GM19372 (cell line): ENCODE data around the gene VILL.

Experiments
- ATAC-seq: cut with Tn5 transposase; IDR thresholded peaks from one replicate; pipeline ENCODE4 v1.9.1; 2021; ENCODE audit warnings: mild to moderate bottlenecking, low read depth, moderate library complexity; ENCODE audit not compliant: unreplicated experiment

VILL gene

DNA sequence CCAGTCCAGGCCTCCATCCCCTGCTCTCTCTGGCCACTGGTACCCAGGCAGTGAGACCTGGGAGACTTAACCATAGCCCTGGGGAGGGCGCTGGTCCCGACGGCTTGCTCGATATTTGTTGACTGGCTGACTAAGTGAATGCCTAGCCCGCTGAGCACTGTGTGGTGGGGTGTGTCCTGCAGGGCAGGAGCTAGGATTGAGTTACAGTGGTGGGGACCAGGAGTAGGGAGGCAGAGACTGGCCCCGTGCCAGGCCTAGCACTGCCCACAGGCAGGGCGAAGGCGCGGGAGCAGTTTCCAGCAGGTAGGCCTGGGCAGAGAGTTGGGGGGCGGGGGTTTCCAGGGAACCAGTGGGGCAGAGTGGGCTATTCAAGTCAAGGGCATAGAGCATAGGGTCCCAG is at the start of gene VILL:
Gene VILL (plus strand): TSS at position 260 of the 400 bp plus-strand sequence. CDS start 2,887 bp downstream, outside the sequence.
- ATAC-seq, result no peak

- ATAC-seq, result no peak
Observed at GRCh38 chr3:37941608-37942508, 48.7 kb upstream of the VILL start.

DNA sequence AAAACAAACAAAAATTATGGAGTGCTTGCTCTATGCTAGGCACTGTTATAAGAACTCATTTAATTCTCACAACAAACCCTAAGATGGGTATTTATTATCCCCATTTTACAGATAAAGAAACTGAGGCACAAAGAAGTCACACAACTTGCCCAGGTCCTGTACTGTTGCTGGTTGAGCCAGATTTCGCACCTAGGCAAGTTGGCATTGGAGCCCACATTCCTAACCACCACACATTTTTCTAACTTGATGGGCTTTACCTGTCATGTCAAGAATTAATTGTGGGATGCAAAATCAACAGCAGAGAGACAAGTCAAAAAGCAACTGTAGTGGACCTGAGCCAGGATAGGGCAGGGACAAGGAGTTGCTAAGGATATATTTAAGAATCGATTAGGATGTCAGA is 47.9 kb upstream of the VILL start:
- no peak for ATAC-seq

DNA sequence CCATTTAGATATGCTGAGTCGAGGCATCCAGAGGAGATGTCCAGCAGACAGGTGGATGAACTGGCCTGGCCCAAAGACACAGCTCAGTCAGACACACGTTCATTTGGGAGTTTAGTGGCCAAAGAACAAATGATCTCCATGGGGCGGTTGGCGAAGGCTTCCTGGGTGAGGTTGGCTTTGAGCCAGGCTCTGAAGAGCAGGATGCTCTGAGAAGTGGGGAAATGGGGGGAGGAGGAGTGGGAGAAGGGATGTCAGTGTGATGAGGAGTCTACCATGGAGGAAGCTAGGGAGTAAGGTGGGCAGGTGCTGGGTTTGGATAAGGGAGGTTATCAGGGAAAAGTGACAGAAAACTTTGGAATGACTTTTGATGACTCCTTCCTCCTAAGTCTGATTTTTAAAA is 47.5 kb upstream of the VILL start:
- no peak for ATAC-seq

DNA sequence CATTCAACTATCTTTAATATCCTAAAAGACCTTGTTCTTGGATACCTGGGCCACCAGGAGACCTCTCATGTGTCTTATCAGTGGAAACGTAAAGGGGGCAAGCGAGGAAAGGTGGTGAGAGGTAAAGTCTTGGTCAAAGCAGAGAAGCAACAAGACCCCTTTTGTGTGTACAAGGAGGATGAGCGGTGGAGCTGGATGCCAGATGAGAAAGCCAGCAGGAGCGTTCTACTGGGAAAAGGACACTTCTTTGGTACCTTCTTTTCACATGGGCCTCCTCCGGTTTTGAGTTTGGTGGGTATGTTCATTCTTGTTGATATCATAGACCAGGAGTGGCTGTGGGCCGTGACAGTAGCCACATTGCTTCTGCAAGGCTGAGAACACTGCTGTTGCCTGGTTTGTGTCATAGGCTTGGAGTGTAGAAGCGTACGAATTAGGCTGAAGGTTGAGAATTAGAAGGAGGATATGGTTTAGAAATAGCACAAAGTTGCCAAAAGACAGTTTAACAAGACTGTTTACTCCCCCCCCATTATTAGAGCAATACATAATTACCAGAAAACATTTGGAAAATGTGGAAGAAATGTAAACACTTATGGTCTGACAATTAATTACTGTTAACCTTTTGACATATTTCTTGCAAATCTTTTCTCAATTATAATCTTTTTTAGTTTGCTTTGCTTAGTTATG is 46.8 kb upstream of the VILL start:
- no peak for ATAC-seq

- ATAC-seq, result no peak
Observed at GRCh38 chr3:37944391-37944842, 46.2 kb upstream of the VILL start.

GRCh38 chr3:37945156-37945806 is 45.3 kb upstream of the VILL start:
- no peak for ATAC-seq

- ATAC-seq, result no peak
Observed at GRCh38 chr3:37945807-37946530, 44.6 kb upstream of the VILL start.

- no peak for ATAC-seq
Observed at GRCh38 chr3:37946531-37946889, 44.1 kb upstream of the VILL start.

- ATAC-seq, result no peak
Observed at GRCh38 chr3:37949866-37950265, 40.7 kb upstream of the VILL start.

- ATAC-seq, result no peak
Observed at GRCh38 chr3:37952564-37952963, 38.0 kb upstream of the VILL start.

- no peak for ATAC-seq
Observed at GRCh38 chr3:37953226-37953625, 37.4 kb upstream of the VILL start.

DNA sequence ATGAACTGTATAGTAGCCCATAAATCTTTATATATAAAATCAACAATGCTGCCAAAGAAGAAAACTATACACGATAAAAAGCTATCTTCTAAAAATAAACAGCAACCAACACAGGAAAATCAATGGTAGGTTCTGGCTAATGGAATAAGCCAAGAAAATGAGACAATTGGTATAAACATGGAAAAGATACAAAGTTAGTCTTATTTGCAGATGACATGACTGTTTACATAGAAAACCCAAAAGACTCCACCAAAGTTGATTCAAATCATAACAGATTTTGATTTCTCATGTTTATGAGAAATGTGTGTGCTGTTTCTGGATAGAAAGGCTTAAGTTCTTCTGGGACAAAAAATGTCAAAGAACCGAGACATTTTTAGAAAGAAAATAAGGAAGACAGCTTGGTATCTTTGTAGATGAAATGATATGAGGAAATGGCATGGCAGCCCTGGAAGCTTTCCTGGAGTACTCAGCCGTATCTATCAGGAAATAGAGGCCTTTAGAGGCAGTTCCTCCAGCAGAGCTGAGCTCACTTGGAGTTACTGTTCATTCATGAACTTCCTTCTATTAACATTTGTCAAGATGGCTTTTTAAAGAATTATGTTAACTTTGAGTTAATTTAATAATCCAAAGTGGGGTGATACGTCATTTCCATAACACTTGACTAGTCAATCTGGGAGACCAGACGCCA is 36.7 kb upstream of the VILL start:
- ATAC-seq, result no peak

GRCh38 chr3:37954881-37955280 is 35.7 kb upstream of the VILL start:
- no peak for ATAC-seq

GRCh38 chr3:37955918-37956707 is 34.5 kb upstream of the VILL start:
- ATAC-seq, result no peak

GRCh38 chr3:37956723-37957538 is 33.7 kb upstream of the VILL start:
- no peak for ATAC-seq

DNA sequence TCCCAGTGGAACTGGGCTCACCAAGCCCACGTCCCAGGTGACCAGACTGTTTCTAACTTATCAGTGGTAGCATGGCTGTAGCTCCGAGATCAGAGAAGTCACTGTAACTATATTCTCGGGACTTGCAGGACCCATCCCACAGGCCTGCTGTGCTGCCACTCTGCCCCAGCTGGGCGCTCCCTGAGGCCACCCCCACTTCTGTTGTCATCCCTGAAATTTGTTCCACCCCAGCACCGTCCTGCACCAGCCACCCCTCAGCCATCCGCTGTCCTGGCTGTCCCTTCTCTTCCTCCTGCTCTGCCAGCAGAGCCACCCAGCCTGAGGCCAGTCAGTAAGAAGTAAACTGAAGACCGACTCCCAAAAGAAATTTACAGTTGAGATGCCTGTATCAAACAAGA is 33.0 kb upstream of the VILL start:
- ATAC-seq, result no peak

- ATAC-seq, result no peak
Observed at GRCh38 chr3:37961622-37962431, 28.8 kb upstream of the VILL start.
